HG03575 (cell line): ENCODE measurements around the gene BNIP2.
"Not testable (repeated sequence)": the region's sequence is repeated elsewhere in the genome, so short reads cannot be mapped to it uniquely, and the experiment has no call there.

Experiments used
- ATAC-seq: cut with Tn5 transposase; IDR thresholded peaks from one replicate; pipeline ENCODE4 v1.9.1; 2021; ENCODE audit not compliant: unreplicated experiment, insufficient number of reproducible peaks, low FRiP score; ENCODE audit errors: extremely low read depth

The BNIP2 gene

GRCh38 chr15:59688782-59689625 is at the start of gene BNIP2:
TSS of gene BNIP2 (minus strand) at chr15:59689320. CDS start at chr15:59682457, 6,863 bp downstream.
- ATAC-seq = no peak

GRCh38 chr15:59738676-59739075 is 49.6 kb upstream of the BNIP2 start:
- no peak for ATAC-seq

- no peak for ATAC-seq
Measured at GRCh38 chr15:59736181-59736580, 47.1 kb upstream of the BNIP2 start.

- no peak for ATAC-seq
Measured at GRCh38 chr15:59725151-59725486, 36.0 kb upstream of the BNIP2 start.

GRCh38 chr15:59723687-59724346 is 34.7 kb upstream of the BNIP2 start:
- ATAC-seq = no peak

GRCh38 chr15:59722476-59722875 is 33.4 kb upstream of the BNIP2 start:
- no peak for ATAC-seq

GRCh38 chr15:59722037-59722436 is 32.9 kb upstream of the BNIP2 start:
- ATAC-seq = no peak

- no peak for ATAC-seq
Measured at GRCh38 chr15:59721411-59721810, 32.3 kb upstream of the BNIP2 start.

GRCh38 chr15:59713177-59713576 is 24.1 kb upstream of the BNIP2 start:
- no peak for ATAC-seq

GRCh38 chr15:59711451-59712243 is 22.5 kb upstream of the BNIP2 start:
- no peak for ATAC-seq

GRCh38 chr15:59707619-59708018 is 18.5 kb upstream of the BNIP2 start:
- ATAC-seq = no peak

- ATAC-seq = no peak
Measured at GRCh38 chr15:59703979-59704796, 15.1 kb upstream of the BNIP2 start.

GRCh38 chr15:59702351-59702750 is 13.2 kb upstream of the BNIP2 start:
- ATAC-seq = no peak

GRCh38 chr15:59701880-59702279 is 12.8 kb upstream of the BNIP2 start:
- ATAC-seq = no peak

- no peak for ATAC-seq
Measured at GRCh38 chr15:59699810-59700431, 10.8 kb upstream of the BNIP2 start.

GRCh38 chr15:59698065-59698464 is 8.9 kb upstream of the BNIP2 start:
- ATAC-seq = not testable (repeated sequence)

- no peak for ATAC-seq
Measured at GRCh38 chr15:59696332-59696731, 7.2 kb upstream of the BNIP2 start.

- ATAC-seq = no peak
Measured at GRCh38 chr15:59694779-59695178, 5.7 kb upstream of the BNIP2 start.
